Heart left ventricle (tissue), 13 donors: ENCODE measurements around the gene ASTN2.

Experiments used
- POLR2A ChIP-seq, 2 donors: fragments of 450-650 bp; IDR thresholded peaks; one replicate each; pipeline ENCODE4 v1.6.1; 2017; ENCODE audit warnings: antibody characterized with exemption in 2 of 2, mild to moderate bottlenecking in 2 of 2, moderate library complexity in 2 of 2
- TF ChIP-seq, protein P1 (sequence below), 12 donors: fragments of 200-600 bp; sonication (generic) in 4 of 12; IDR thresholded peaks; one replicate each; pipeline versions ENCODE4 v1.5.0 to v1.8.0; 2018 to 2022; ENCODE audit warnings: antibody characterized with exemption in 12 of 12, mild to moderate bottlenecking in 5 of 12
- donor health status: ischemic (EF 13 %, LVEDD 7.1; RV severe dilation, severe dysfunction).
- donor health status: DM: no; HTN: yes; CAD: no.
- donor health status: DM: no; HTN: no; CAD: no.
- donor health status: ischemic (EF 25% LVEDD 6.9; RV normal size, moderate dysfunction).
- donor health status: ischemic (EF 25% LVEDD 5.7; RV mildly dilated, moderate dysfunction).
- donor health status: ischemic (EF 35%, LVEDD 5.7; RV mildly dilated, moderate dysfunction).
- donor health status: nonischemic (EF 11% LVEDD 7.7; RV severe dilation, severe dysfunction).
- donor health status: DM: yes; HTN: yes; CAD: no.
- donor health status: PGD.
- donor health status: ischemic (EF 29% LVEDD 5.4; RV normal size, mild dysfunction).
- donor health status: nonischemic (EF 23%, LVEDD 6.1; RV moderate dilation, normal function).

DNA sequence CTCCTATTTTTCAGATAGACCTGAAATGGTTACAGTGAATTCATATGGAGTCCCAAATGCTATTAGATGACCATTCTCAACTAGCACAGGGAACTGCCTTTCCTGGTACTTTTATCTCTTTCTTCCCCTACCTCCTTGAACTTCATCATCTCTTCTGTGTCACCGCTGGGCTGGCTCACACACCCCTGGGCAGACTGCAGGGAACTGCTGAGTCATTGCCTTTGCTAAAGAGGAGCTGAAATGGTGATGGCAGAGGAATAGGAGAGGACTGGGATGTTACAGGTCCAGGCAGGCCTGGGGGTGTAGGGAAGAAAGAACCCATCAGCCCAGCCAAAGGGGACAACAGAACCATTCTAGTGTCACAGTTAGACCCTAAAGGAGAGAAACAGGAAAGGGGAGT is 322.3 kb downstream of the ASTN2 start:
- TF ChIP-seq, protein P1, sequence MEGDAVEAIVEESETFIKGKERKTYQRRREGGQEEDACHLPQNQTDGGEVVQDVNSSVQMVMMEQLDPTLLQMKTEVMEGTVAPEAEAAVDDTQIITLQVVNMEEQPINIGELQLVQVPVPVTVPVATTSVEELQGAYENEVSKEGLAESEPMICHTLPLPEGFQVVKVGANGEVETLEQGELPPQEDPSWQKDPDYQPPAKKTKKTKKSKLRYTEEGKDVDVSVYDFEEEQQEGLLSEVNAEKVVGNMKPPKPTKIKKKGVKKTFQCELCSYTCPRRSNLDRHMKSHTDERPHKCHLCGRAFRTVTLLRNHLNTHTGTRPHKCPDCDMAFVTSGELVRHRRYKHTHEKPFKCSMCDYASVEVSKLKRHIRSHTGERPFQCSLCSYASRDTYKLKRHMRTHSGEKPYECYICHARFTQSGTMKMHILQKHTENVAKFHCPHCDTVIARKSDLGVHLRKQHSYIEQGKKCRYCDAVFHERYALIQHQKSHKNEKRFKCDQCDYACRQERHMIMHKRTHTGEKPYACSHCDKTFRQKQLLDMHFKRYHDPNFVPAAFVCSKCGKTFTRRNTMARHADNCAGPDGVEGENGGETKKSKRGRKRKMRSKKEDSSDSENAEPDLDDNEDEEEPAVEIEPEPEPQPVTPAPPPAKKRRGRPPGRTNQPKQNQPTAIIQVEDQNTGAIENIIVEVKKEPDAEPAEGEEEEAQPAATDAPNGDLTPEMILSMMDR (IDR thresholded peaks at IDR 0.05) = no peak
- TF ChIP-seq POLR2A (IDR thresholded peaks at IDR 0.05) = no peak
